DMS153 treated with DMSO at 0.1 percent for 48 hours (cell line): Measurements from ENCODE around the gene ITFG2.

Source experiments
- DNase-seq: peaks from one replicate; lab custom pipeline; 2025; ENCODE audit not compliant: unreplicated experiment; lab: John Stamatoyannopoulos, UW

The ITFG2 gene

DNA sequence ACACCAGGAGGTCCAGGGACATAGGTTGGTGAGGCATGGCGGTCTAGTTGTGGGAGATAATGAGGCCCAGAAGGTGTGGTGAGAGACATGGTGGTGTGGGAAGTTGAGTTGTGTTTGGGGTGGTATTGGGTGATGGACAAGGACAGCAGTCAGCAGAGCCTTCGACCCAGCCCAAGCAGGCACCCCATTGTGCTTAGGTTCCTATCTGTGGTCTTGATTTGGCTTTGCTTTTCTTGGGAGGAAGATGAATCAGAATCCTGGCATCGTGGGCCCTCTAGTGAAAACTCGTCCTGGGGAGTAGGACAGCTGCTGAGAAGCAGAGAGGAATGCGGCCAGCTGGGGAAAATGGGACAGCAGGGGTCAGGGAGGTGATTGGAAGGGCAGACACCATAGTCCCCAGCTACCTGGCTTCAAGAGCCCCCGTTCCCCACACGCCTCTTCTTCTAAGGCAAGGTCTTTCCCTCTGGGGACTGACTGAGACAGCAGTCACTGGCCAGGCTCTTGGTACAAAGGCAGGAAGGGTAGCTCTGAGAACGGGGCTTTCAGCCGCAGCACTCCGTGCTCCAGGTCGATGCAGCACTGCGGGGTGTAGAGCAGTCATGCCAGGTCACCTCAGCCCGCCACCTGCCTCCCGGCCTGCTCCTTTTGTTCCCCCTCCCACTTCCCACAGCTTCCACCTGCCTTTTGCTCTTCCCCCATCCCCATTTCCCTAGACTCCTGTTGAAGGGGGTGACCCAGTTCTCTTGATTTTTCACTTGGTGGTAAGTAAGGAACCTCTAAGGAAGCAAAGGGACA lies 14.4 kb downstream of the ITFG2 start:
- DNase-seq = no peak

DNA sequence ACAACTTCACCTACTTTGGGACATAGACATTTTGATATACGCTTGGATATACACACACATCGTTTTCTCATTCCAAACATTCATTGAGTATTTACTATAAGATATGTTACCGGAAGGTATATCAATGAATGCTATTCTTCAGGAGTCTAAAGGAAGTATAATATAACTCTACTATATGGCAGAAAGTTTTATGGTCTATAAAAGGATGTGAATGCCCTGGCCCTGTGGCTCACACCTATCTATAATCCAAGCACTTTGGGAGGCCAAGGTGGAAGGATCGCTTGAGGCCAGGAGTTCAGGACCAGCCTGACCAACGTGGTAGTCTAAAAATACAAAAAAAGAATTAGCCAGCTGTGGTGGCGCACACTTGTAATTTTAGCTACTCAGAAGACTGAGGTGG lies 16.8 kb downstream of the ITFG2 start:
- no peak for DNase-seq

- peak; percentile 21 for DNase-seq
These were observed 20.2 kb downstream of the ITFG2 start for GRCh38 chr12:2832550-2833127.

DNA sequence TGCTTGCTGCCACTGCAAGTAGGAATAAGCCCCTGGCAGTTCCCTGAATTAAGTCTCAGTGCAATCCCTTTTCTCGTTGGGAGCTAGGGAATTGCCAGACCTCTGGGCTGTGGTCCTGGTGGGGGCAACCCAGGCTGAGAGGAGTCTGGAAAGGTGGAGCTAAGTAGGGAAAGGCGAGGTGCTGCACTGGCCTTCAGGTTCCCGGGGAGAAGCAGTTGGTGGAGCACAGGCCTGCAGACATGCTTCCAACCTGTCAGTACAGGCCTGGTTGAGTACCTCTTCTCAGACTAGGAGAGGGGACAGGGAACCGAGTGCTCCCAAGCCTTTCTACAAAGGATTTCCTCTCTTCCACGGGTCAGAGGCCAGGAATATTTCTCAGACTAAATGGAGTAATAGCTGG lies 20.9 kb downstream of the ITFG2 start:
- DNase-seq = no peak

GRCh38 chr12:2833810-2834209 lies 21.3 kb downstream of the ITFG2 start:
- DNase-seq = no peak

- no peak for DNase-seq
These were observed 22.4 kb downstream of the ITFG2 start, which contains the start of gene NRIP2 for GRCh38 chr12:2834581-2835491. NRIP2 (minus strand) TSS chr12:2835035; CDS start chr12:2834983, 52 bp downstream.

GRCh38 chr12:2835691-2836403 lies 23.4 kb downstream of the ITFG2 start:
- no peak for DNase-seq

- DNase-seq = no peak
These were observed 24.1 kb downstream of the ITFG2 start for GRCh38 chr12:2836574-2836973.

DNA sequence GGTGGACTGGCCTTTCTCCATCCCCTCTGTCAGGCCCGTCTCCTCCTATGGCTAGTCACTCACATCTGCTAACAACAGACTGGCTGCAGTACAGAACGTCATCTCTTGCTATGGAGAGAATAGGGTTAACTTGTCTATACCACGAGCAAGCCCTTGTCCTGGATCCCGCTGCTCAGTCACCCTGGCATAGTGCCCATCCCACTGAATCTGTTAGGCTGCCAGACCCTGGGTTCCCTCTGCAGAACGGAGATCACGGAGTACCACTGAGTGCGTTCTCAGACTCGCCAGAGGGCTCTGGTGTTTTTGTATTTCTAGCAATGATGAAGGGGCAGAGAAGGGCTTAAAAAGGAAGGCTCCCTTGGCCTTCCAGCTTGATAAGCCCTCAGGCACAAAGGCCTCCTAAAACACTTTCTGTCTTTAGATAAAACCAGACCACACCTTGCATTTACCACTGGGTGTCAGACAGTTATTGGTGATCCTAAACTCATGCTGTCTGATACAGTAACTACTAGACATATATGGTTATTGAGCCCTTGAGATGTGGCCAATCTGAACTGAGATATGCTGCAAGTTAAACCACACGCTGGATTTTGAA lies 28.7 kb downstream of the ITFG2 start:
- no peak for DNase-seq

- no peak for DNase-seq
These were observed 30.5 kb downstream of the ITFG2 start for GRCh38 chr12:2842948-2843347.

DNA sequence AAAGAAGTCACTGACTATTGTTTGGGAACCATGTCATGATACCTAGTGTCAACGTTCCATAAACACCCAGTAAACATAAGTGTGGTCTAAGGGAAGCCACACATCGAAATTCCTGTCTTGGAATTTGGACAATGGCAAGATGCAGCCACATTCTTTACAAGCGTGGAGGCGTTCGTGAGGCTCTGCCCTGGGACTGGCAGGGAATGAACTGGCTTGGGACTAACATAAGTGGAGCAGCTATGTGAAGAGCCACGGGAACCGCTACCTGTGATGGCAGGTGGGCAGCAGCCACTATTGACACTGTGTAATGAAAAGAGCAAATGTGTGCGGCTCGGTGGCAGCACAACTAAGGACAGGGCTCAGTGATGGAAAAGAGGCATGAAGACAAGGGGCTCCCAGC lies 32.3 kb downstream of the ITFG2 start:
- no peak for DNase-seq

GRCh38 chr12:2845280-2845679 lies 32.8 kb downstream of the ITFG2 start:
- no peak for DNase-seq

- DNase-seq = no peak
These were observed 39.5 kb downstream of the ITFG2 start for GRCh38 chr12:2851931-2852330.

DNA sequence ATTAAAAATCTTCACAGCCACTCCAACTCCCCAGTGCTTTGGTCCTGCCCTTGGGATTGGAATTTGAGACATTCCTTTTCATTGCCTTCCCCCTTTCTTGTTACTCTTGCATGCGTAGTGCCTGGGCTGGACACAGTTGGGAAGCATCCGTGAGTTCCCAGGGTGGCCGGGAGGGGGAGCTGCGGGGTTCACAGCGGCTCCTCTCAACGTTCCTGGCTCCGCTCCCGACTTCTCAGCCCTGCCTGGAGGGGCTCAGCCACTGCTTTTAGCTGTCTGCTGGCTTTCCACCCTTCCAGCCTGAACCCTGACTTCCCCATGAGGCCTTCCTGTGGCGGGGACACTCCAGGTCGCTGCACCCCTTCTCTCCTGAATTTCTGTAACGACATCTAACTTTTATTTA lies 41.2 kb downstream of the ITFG2 start:
- DNase-seq = peak; percentile 49

GRCh38 chr12:2854669-2855453 lies 42.4 kb downstream of the ITFG2 start:
- DNase-seq = no peak

DNA sequence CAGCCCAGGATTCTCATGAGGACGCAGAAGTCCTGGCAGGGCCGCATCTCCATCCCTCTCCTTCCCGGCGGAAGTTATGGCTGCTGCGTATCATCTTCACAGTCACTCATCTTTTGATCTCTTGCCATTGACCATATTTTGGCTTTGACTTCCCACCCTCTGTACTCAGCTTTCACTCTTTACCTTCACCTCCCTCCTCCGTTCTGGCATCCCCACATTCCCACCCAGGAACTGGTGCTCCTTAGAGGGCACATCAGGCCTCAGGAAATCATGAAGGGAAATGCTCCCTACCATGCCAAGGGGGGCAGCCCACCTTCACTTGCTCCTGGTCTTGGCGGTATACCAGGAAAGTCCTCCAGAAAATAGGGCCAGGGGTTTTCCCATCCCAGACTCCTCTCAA lies 43.1 kb downstream of the ITFG2 start:
- DNase-seq = no peak

GRCh38 chr12:2856051-2856450 lies 43.6 kb downstream of the ITFG2 start:
- DNase-seq = no peak

GRCh38 chr12:2857021-2857431 lies 44.6 kb downstream of the ITFG2 start, which contains the start of gene TEX52:
TEX52 (minus strand) TSS chr12:2857039; CDS start chr12:2857026, 13 bp downstream.
- DNase-seq = no peak

GRCh38 chr12:2857576-2857975 lies 45.1 kb downstream of the ITFG2 start:
- no peak for DNase-seq

DNA sequence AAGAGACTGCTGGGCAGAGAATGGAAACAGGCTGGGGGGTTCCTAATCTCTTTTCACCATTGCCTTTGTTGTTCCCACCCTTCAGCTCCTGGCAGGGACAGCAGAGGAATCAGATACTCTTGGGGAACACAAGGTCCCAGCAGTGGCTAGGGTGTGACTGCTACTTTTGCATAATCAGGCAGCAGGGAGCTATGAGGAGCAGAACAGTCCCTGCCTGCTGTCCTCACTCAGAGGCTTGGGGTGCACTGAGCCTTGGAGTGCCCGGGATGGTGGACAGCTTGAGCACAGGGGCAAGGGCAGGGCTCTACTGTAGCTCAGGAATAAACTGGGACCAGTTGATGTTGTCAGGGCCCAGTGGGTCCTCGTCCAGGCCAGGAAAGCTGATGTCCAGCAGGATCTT lies 45.9 kb downstream of the ITFG2 start:
- DNase-seq = no peak
